DOHH2 (cell line): Measurements from ENCODE around the gene TIMMDC1.

Experiments used
- H3F3A ChIP-seq: fragments of 200-600 bp; sonication (generic), shearing (Covaris generic); 2 replicates; pipeline ENCODE4 v1.6.0; 2016; ENCODE audit warnings: antibody characterized with exemption, mild to moderate bottlenecking; ENCODE audit not compliant: control insufficient read depth, insufficient read depth
- H3K27ac ChIP-seq: fragments of 200-600 bp; sonication (generic); 2 replicates; pipeline ENCODE4 v1.5.1; 2014; ENCODE audit warnings: low read depth, mild to moderate bottlenecking, low read length, moderate library complexity
- H3K27me3 ChIP-seq: fragments of 200-600 bp; sonication (generic); 2 replicates; pipeline ENCODE4 v1.6.1; 2014; ENCODE audit warnings: mild to moderate bottlenecking, low read length, mixed read lengths; ENCODE audit not compliant: control insufficient read depth
- H3K36me3 ChIP-seq: fragments of 200-600 bp; sonication (generic); 2 replicates; pipeline ENCODE4 v1.6.1; 2014; ENCODE audit warnings: mild to moderate bottlenecking, low read length, moderate library complexity, mixed read lengths; ENCODE audit not compliant: control insufficient read depth
- H3K4me1 ChIP-seq: fragments of 200-600 bp; sonication (generic); 2 replicates; pipeline ENCODE4 v1.6.1; 2014; ENCODE audit warnings: mild to moderate bottlenecking, low read length, mixed read lengths; ENCODE audit not compliant: control insufficient read depth
- H3K4me2 ChIP-seq: fragments of 200-600 bp; sonication (generic); 2 replicates; pipeline ENCODE4 v1.6.0; 2014; ENCODE audit warnings: mild to moderate bottlenecking, low read length, moderate library complexity
- H3K4me3 ChIP-seq: fragments of 200-600 bp; sonication (generic); 2 replicates; pipeline ENCODE4 v1.5.1; 2014; ENCODE audit warnings: mild to moderate bottlenecking, low read length, mixed read lengths
- H3K79me2 ChIP-seq: fragments of 200-600 bp; sonication (generic); 2 replicates; pipeline ENCODE4 v1.6.1; 2014; ENCODE audit warnings: mild to moderate bottlenecking, low read length, mixed read lengths; ENCODE audit not compliant: control insufficient read depth
- H3K9me2 ChIP-seq: fragments of 200-600 bp; sonication (generic); replicated peaks from 2 replicates; pipeline ENCODE4 v1.6.1; 2014; ENCODE audit warnings: mild to moderate bottlenecking, low read length, mixed read lengths; ENCODE audit not compliant: control insufficient read depth
- H3K9me3 ChIP-seq: fragments of 200-600 bp; sonication (generic); 2 replicates; pipeline ENCODE4 v1.6.1; 2014; ENCODE audit warnings: antibody characterized with exemption, low read length, mixed read lengths; ENCODE audit not compliant: control insufficient read depth, insufficient read depth
- H4K20me1 ChIP-seq: fragments of 200-600 bp; sonication (generic); 2 replicates; pipeline ENCODE4 v1.6.0; 2014; ENCODE audit warnings: low read depth, mild to moderate bottlenecking, antibody characterized with exemption, low read length, moderate library complexity; ENCODE audit not compliant: control insufficient read depth, insufficient read depth
- CTCF ChIP-seq: fragments of 200-600 bp; sonication (generic); IDR thresholded peaks from one replicate; pipeline ENCODE4 v1.5.1; 2014; ENCODE audit warnings: antibody characterized with exemption, mild to moderate bottlenecking, low read depth, low read length; ENCODE audit not compliant: poor library complexity, severe bottlenecking
- EZH2phosphoT487 ChIP-seq: fragments of 200-600 bp; sonication (generic); IDR thresholded peaks from 2 replicates; pipeline ENCODE4 v1.6.1; 2017; ENCODE audit warnings: borderline replicate concordance, mild to moderate bottlenecking, antibody characterized with exemption, low read length, moderate library complexity, mixed read lengths

Gene TIMMDC1

GRCh38 chr3:119500901-119501300, 2.6 kb downstream of the TIMMDC1 start:
- Histone ChIP-seq H3K79me2 (peaks cover 60% of the 10 kb centered on the region), H4K20me1 (no peaks in the 10 kb centered on the region), H3K9me2 (no peaks in the 10 kb centered on the region), H3F3A (no peaks in the 10 kb centered on the region), H3K27me3 (no peaks in the 10 kb centered on the region), H3K9me3 (no peaks in the 10 kb centered on the region), H3K36me3 (peaks cover 60% of the 10 kb centered on the region), H3K4me2 (peak overlapping the region; percentile 83), H3K4me1 (peaks cover 28% of the 10 kb centered on the region), H3K27ac (no peak overlapping the region), H3K4me3 (peak overlapping the region; percentile 92)
- TF ChIP-seq CTCF (no peak), EZH2phosphoT487 (no peak)

GRCh38 chr3:119506631-119507030, 8.3 kb downstream of the TIMMDC1 start:
- H4K20me1 ChIP-seq: no peaks in the 10 kb centered on the region
- no peaks in the 10 kb centered on the region for H3K27me3 ChIP-seq
- H3K4me2 ChIP-seq: no peak overlapping the region
- no peaks in the 10 kb centered on the region for H3K4me1 ChIP-seq
- TF ChIP-seq EZH2phosphoT487: no peak
- no peak for TF ChIP-seq CTCF
- H3K36me3 ChIP-seq: peaks cover 82% of the 10 kb centered on the region
- peaks cover 24% of the 10 kb centered on the region for H3K79me2 ChIP-seq
- H3K27ac ChIP-seq: no peak overlapping the region
- no peak overlapping the region for H3K4me3 ChIP-seq
- no peaks in the 10 kb centered on the region for H3K9me3 ChIP-seq
- H3F3A ChIP-seq: no peaks in the 10 kb centered on the region; the same call in 1 of the 2 replicates
- no peaks in the 10 kb centered on the region for H3K9me2 ChIP-seq

GRCh38 chr3:119507404-119507803, 9.1 kb downstream of the TIMMDC1 start:
- TF ChIP-seq EZH2phosphoT487: no peak
- no peak for TF ChIP-seq CTCF
- no peak overlapping the region for H3K4me3 ChIP-seq
- H3K27ac ChIP-seq: no peak overlapping the region
- H3K36me3 ChIP-seq: peaks cover 82% of the 10 kb centered on the region
- peaks cover 21% of the 10 kb centered on the region for H3K79me2 ChIP-seq
- no peaks in the 10 kb centered on the region for H4K20me1 ChIP-seq
- no peak overlapping the region for H3K4me2 ChIP-seq
- H3K27me3 ChIP-seq: no peaks in the 10 kb centered on the region
- H3F3A ChIP-seq: no peaks in the 10 kb centered on the region; the same call in 1 of the 2 replicates
- no peaks in the 10 kb centered on the region for H3K4me1 ChIP-seq
- H3K9me2 ChIP-seq: no peaks in the 10 kb centered on the region
- H3K9me3 ChIP-seq: no peaks in the 10 kb centered on the region
